ENCODE results near the gene SRF.

DNA sequence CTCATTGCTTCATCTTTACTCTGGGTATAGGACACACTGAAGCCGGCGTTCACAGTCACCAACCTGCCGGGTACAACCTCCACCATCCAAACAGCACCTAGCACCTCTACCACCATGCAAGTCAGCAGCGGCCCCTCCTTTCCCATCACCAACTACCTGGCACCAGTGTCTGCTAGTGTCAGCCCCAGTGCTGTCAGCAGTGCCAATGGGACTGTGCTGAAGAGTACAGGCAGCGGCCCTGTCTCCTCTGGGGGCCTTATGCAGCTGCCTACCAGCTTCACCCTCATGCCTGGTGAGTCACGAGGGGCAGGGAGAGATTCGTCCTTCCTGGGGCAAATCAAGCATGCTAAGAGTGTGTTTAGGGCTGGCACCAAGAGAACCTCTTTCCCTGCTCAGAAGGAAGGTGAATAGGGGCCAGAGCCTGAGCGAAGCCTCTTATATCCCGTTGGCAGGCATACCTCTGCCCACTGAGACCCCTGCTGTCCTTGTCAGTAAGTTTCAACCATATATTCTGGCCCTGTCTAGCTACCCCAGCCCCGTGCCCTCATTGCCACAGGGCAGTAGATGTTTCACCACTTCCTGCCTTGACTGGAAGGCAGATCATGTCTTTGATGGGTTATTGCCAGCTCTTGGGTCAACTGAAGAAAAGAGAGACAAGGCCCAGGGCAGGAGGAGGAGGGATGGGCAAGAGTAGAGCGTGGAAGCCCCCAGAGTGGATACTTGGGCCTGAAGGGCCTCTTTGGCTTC is 4.8 kb downstream of the SRF start:
- TF ChIP-seq, protein P1, sequence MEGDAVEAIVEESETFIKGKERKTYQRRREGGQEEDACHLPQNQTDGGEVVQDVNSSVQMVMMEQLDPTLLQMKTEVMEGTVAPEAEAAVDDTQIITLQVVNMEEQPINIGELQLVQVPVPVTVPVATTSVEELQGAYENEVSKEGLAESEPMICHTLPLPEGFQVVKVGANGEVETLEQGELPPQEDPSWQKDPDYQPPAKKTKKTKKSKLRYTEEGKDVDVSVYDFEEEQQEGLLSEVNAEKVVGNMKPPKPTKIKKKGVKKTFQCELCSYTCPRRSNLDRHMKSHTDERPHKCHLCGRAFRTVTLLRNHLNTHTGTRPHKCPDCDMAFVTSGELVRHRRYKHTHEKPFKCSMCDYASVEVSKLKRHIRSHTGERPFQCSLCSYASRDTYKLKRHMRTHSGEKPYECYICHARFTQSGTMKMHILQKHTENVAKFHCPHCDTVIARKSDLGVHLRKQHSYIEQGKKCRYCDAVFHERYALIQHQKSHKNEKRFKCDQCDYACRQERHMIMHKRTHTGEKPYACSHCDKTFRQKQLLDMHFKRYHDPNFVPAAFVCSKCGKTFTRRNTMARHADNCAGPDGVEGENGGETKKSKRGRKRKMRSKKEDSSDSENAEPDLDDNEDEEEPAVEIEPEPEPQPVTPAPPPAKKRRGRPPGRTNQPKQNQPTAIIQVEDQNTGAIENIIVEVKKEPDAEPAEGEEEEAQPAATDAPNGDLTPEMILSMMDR (conservative IDR thresholded peaks at IDR 0.05 in 1 of 2, IDR thresholded peaks at IDR 0.05 in 1 of 2; ENCODE audit: extremely low read depth in 1 of 2, insufficient read depth in 1 of 2, low read depth in 1 of 2, low read length in 2 of 2) = no peak
- no peak for TF ChIP-seq EZH2 (IDR thresholded peaks at IDR 0.05; ENCODE audit: borderline replicate concordance, low read length)
